Vagina (tissue), 2 donors: Measurements from ENCODE around the gene C12orf43. TPM values are rescaled to one million over a fixed set of nuclear protein-coding genes. Genes with fewer than 3 reads are reported as not detected.

Experiments used
- DNase-seq, 2 donors: peaks; one replicate each; pipeline ENCODE4 v3.0.0-alpha.2; 2017; ENCODE audit errors: extremely low spot score in 2 of 2
- H3K27ac ChIP-seq: fragments of 200-600 bp; sonication (generic); one replicate; pipeline ENCODE4 v1.5.1; 2019
- H3K27me3 ChIP-seq: fragments of 200-600 bp; sonication (generic); one replicate; pipeline ENCODE4 v1.5.1; 2019
- H3K36me3 ChIP-seq, 2 donors: fragments of 200-600 bp; sonication (generic); one replicate each; pipeline ENCODE4 v1.5.1; 2017 to 2019
- H3K4me1 ChIP-seq: fragments of 200-600 bp; sonication (generic); one replicate; pipeline ENCODE4 v1.5.1; 2019
- H3K4me3 ChIP-seq, 2 donors: fragments of 200-600 bp; sonication (generic); 1 replicate in 1 of 2; 2 replicates in 1 of 2; pipeline ENCODE4 v1.5.1; 2016 to 2019
- H3K9me3 ChIP-seq: fragments of 200-600 bp; sonication (generic); one replicate; pipeline ENCODE4 v1.5.1; 2019
- CTCF ChIP-seq, 3 experiments: fragments of 450-650 bp in 2 of 3; fragments of 200-600 bp in 1 of 3; sonication (generic) in 1 of 3; IDR thresholded peaks; one replicate each; pipeline ENCODE4 v1.5.1; 2017 to 2019; ENCODE audit warnings: antibody characterized with exemption in 3 of 3, mild to moderate bottlenecking in 2 of 3, moderate library complexity in 2 of 3
- POLR2A ChIP-seq, 2 donors: fragments of 450-650 bp; IDR thresholded peaks; one replicate each; pipeline ENCODE4 v1.6.1; 2017; ENCODE audit warnings: antibody characterized with exemption in 2 of 2, mild to moderate bottlenecking in 2 of 2, moderate library complexity in 2 of 2
- POLR2AphosphoS5 ChIP-seq, 2 donors: sonication (generic); formaldehyde crosslinking; IDR thresholded peaks; one replicate each; pipeline ENCODE4 v1.9.0; 2017; ENCODE audit warnings: antibody characterized with exemption in 2 of 2, mild to moderate bottlenecking in 2 of 2, low read depth in 1 of 2; ENCODE audit not compliant: insufficient read depth in 1 of 2
- intact Hi-C: fragments of 100-400 bp; cut with DNase I; formaldehyde crosslinking; loops from one replicate; pipeline ENCODE4 v1.15.1; 2023
- total RNA-seq: library from RNA; depleted of rRNA; stranded (reverse); fragments of >200 nt; gene quantifications from one replicate; pipeline ENCODE4 v1.2.3, GENCODE V29; 2016

The C12orf43 gene
- total RNA-seq, 1 donor from 2014 or later, result 7.4 TPM

DNA sequence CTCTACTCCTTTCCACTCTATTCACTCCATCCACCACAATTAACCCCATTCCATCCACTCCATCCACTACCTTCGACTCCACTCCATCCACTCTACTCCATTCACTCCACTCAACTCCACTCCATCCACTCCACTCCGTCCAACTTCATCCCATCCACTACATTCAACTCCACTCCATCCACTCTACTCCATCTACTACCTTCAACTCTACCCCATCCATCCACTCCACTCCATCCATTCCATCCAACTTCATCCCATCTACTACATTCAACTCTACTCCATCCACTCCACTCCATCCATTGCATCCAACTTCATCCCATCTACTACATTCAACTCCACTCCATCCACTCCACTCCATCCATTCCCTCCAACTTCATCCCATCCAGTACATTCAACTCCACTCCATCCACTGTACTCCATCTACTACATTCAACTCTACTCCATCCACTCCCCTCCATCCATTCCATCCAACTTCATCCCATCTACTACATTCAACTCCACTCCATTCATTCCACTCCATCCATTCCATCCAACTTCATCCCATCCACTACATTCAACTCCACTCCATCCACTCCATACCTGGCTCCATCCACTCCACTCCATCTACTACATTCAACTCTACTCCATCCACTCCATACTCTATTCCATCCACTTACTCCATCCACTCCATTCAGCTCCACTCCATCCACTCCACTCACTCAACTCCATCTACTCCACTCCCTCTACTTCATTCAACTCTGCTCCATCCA is 21.5 kb downstream of the C12orf43 start:
- no peak for TF ChIP-seq POLR2A (IDR thresholded peaks at IDR 0.05)
- no peak for TF ChIP-seq POLR2AphosphoS5 (IDR thresholded peaks at IDR 0.05; ENCODE audit: insufficient read depth in 1 of 2, low read depth in 1 of 2)
- TF ChIP-seq CTCF (IDR thresholded peaks at IDR 0.05), result no peak
- intact Hi-C loops, result no loop called here
- Histone ChIP-seq H3K9me3 (no peaks in the 10 kb centered on the region), H3K4me3 (no peak overlapping the region), H3K36me3 (no peaks in the 10 kb centered on the region), H3K27ac (no peak overlapping the region), H3K4me1 (peaks cover 5% of the 10 kb centered on the region), H3K27me3 (no peaks in the 10 kb centered on the region)
- DNase-seq, result no peak

DNA sequence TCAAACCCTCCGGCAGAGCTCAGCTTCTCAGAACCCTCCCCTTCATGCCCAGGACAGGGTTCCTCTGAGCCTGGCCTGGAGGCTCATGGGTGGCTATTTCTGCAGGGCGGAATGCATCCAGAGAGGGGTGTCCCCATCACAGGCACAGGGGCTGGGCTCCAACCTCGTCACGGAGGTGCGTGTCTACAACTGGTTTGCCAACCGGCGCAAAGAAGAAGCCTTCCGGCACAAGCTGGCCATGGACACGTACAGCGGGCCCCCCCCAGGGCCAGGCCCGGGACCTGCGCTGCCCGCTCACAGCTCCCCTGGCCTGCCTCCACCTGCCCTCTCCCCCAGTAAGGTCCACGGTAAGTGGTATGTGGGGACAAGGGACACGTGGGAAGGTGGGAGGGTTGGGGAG is 22.2 kb downstream of the C12orf43 start:
- Histone ChIP-seq H3K27ac (no peak overlapping the region), H3K4me3 (no peak overlapping the region), H3K9me3 (no peaks in the 10 kb centered on the region), H3K27me3 (no peaks in the 10 kb centered on the region), H3K36me3 (no peaks in the 10 kb centered on the region), H3K4me1 (no peaks in the 10 kb centered on the region)
- intact Hi-C loops, result no loop called here
- no peak for DNase-seq
- TF ChIP-seq CTCF (IDR thresholded peaks at IDR 0.05), result no peak
- TF ChIP-seq POLR2AphosphoS5 (IDR thresholded peaks at IDR 0.05; ENCODE audit: insufficient read depth in 1 of 2, low read depth in 1 of 2), result no peak
- no peak for TF ChIP-seq POLR2A (IDR thresholded peaks at IDR 0.05)

- no peak for TF ChIP-seq CTCF (IDR thresholded peaks at IDR 0.05)
- no peak for TF ChIP-seq POLR2A (IDR thresholded peaks at IDR 0.05)
- no peak for TF ChIP-seq POLR2AphosphoS5 (IDR thresholded peaks at IDR 0.05; ENCODE audit: insufficient read depth in 1 of 2, low read depth in 1 of 2)
- H3K36me3 ChIP-seq, result no peaks in the 10 kb centered on the region
- H3K27ac ChIP-seq, result no peak overlapping the region
- no peak for DNase-seq
- intact Hi-C loops, result no loop called here
- no peaks in the 10 kb centered on the region for H3K27me3 ChIP-seq
- H3K4me1 ChIP-seq, result no peaks in the 10 kb centered on the region
- H3K4me3 ChIP-seq, result no peak overlapping the region
- H3K9me3 ChIP-seq, result no peaks in the 10 kb centered on the region
Observed at GRCh38 chr12:120993496-120993895, 22.8 kb downstream of the C12orf43 start.

DNA sequence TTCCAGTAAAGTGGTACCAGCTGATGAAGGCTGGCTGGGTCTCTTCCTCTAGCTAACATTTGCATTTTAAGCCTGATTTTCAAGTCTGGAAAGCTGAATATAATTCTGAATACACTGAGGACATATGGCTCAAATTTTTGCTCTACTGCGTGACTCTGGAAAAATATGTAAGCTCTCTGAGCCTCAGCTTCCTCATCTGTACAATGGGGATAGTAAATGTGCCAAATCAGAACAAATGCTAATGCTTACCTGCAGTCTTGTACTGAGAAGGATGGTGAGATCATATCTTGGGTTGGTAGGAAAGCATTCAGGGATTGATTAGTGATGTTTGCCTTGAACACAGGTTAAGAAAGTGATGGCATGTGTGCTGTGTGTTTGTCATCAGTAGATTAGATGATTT is 23.3 kb downstream of the C12orf43 start:
- no peaks in the 10 kb centered on the region for H3K4me1 ChIP-seq
- no peak overlapping the region for H3K27ac ChIP-seq
- DNase-seq, result no peak
- H3K27me3 ChIP-seq, result no peaks in the 10 kb centered on the region
- TF ChIP-seq POLR2A (IDR thresholded peaks at IDR 0.05) (no peak), CTCF (IDR thresholded peaks at IDR 0.05) (no peak), POLR2AphosphoS5 (IDR thresholded peaks at IDR 0.05; ENCODE audit: insufficient read depth in 1 of 2, low read depth in 1 of 2) (no peak)
- no peaks in the 10 kb centered on the region for H3K9me3 ChIP-seq
- no peaks in the 10 kb centered on the region for H3K36me3 ChIP-seq
- H3K4me3 ChIP-seq, result no peak overlapping the region
- intact Hi-C loops, result no loop called here

DNA sequence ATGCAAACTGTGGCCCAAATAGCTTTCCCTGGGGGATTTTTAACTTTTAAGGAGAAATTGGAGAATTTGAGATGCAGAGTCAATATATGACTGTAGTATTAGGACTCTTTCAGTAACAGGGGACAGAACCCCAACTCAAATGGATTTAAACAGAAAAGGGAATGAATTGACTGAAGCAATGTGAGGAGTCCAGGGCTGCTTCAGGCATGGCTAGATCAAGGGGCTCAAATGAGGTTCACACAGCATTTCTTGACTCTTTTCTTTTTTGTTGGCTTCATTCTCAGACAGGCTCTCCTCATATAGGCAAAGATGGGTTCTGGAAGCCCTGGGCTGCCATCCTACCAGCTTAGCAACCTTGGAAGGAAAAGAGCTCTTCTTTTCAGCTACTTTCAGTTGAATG is 24.3 kb downstream of the C12orf43 start:
- no peaks in the 10 kb centered on the region for H3K36me3 ChIP-seq
- no peak for DNase-seq
- H3K4me3 ChIP-seq, result no peak overlapping the region
- no peak overlapping the region for H3K27ac ChIP-seq
- intact Hi-C loops, result no loop called here
- H3K4me1 ChIP-seq, result no peaks in the 10 kb centered on the region
- no peaks in the 10 kb centered on the region for H3K9me3 ChIP-seq
- H3K27me3 ChIP-seq, result no peaks in the 10 kb centered on the region
- TF ChIP-seq POLR2AphosphoS5 (IDR thresholded peaks at IDR 0.05; ENCODE audit: insufficient read depth in 1 of 2, low read depth in 1 of 2) (no peak), POLR2A (IDR thresholded peaks at IDR 0.05) (no peak), CTCF (IDR thresholded peaks at IDR 0.05) (no peak)
